G401 (cell line): Measurements from ENCODE around the gene AGPAT4. TPM values are rescaled to one million over a fixed set of nuclear protein-coding genes. Genes with fewer than 3 reads are reported as not detected.

Experiments used
- DNase-seq: peaks from one replicate; pipeline ENCODE4 v3.0.0-alpha.2; 2015; ENCODE audit warnings: low spot score
- in situ Hi-C: cut with HindIII; loops from 2 replicates; pipeline ENCODE4 v1.10.0; 2016; ENCODE audit warnings: low sequenced_read_pairs, mixed read lengths
- total RNA-seq: library from RNA; depleted of rRNA; stranded (reverse); fragments of >200 nt; shearing (Covaris generic); gene quantifications from 2 replicates; pipeline ENCODE4 v1.2.3, GENCODE V29; 2014

Gene AGPAT4
- total RNA-seq, 1 experiment from 2014 or later: 3.6 TPM

DNA sequence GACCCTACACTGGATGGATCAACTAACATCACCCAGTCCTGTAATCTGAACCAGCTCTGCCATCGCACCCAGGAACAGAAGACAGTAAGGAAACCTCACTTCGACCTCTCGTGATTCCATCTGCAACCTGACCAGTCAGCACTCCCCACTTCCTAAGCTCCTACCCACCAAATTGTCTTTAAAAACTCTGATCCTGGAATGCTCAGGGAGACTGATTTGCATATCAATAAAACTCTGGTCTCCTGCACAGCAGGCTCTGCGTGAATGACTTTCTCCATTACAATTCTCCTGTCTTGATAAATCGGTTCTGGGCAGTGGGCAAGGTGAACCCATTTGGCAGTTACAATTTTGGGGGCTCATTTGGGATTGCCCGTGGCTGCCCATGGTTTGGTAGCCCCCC lies 18.3 kb upstream of the AGPAT4 start:
- in situ Hi-C loops: no loop called here
- no peak for DNase-seq

DNA sequence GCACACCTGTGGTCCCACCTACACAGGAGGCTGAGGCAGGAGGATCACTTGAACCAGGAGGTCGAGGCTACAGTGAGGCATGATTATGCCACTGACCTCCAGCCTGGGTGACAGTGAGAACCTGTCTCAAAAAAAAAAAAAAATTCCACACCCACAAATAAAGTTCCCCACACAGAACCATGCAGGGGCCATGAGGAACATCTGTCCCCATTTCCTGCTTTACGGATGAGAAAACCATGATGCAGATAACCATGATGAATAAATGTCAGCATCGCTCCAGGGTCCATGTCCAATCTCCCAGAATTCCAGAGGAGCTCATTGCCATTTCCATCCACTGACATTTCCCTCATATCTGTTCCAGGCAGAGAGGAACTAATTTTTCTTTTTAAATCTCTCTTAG lies 16.9 kb upstream of the AGPAT4 start:
- in situ Hi-C loops: no loop called here
- no peak for DNase-seq

- in situ Hi-C loops: no loop called here
- no peak for DNase-seq
Observed at GRCh38 chr6:161284653-161285052, 10.8 kb upstream of the AGPAT4 start.

- in situ Hi-C loops: no loop called here
- DNase-seq: no peak
Observed at GRCh38 chr6:161281092-161281491, 7.2 kb upstream of the AGPAT4 start.

GRCh38 chr6:161279677-161280415 lies 6.0 kb upstream of the AGPAT4 start:
- DNase-seq: no peak
- in situ Hi-C loops: no loop called here

DNA sequence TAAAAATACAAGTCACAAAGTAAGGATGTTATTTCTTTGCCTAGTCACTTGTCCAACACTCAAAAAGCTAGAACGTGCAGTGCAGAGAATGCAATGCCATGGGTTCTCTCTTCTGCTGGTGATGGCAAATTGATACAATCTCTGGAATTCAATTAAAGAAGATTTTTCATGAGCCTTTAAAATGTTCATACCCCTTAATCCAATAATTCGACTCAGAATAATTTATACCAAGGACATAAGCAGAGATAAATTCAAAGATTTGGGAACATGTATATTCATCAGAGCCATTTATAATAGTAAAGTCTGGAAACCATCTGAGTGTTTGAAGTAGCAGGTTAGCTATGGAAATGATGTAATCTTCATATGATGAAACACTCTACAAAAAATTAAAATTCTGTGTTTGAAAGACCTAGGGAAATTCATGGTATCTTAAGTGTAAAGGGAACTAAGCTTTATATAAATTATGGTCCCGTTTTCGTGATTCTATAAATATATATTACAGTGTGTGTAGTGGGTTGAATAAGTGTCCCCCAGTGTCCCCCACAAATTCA lies 2.8 kb upstream of the AGPAT4 start:
- in situ Hi-C loops: no loop called here
- no peak for DNase-seq

DNA sequence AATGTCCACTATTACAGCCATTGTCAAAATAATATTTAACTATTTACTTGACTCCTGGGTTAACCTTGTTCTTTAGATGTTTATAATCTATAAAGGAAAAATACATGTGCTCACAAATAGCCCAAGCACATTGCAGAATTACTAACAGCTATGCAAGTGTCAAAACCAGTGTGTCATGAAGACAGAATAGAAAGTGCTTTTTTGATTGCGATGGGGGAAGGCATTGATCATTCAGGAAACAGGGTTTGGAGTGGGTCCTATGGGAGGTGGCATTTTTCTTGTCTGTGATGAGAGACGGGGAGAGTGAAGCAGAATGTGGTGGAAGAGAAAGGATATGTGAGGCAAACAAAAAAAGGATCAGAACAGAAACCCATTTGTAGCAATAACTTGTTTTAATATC lies 1.0 kb upstream of the AGPAT4 start:
- in situ Hi-C loops: no loop called here

DNA sequence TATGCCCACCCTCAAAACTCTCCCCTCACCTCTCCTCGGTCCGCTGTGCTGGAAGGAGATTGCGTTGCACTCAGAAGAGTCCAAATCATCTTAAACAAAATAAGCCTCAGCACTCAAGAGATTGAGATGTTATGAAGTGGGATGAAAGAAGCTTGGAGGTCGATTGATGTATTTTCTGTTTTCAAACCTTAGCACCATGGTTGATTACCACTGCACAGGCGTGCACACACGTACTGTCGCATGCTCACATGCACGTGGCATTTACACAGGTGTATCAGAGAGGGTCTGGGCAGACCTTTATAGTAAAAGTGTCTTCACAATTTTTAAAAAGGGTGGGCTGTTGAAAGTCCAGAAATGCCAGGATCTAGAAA lies 612 bp upstream of the AGPAT4 start:
- in situ Hi-C loops: no loop called here
- no peak for DNase-seq

More for the DNA sequence above, 1.0 kb upstream of the AGPAT4 start:
- DNase-seq: peak; percentile 7

DNA sequence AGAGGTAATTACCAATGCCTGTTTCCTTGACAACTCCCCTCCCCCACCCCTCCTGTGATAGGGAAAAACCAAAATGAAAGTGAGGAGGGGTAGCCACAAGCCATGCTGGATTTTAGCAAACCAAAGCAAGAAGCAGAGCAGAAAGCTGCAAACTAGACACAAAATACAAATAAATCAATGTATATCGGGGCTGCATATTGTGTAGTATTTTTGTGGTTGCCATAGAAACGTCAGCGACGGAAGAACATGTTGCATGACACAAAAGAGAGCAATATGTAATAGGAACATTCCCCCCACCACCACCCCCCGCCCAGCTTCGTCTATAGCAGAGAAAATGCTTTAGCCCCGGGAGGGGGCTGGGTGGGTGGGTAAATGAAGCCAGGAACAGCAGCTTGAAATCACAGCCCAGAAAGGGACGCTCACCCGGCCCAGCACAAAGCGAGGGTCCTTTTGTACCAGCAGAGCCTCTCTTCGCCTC lies 548 bp downstream of the AGPAT4 start:
- peak; percentile 74 for DNase-seq
- in situ Hi-C loops: no loop called here

DNA sequence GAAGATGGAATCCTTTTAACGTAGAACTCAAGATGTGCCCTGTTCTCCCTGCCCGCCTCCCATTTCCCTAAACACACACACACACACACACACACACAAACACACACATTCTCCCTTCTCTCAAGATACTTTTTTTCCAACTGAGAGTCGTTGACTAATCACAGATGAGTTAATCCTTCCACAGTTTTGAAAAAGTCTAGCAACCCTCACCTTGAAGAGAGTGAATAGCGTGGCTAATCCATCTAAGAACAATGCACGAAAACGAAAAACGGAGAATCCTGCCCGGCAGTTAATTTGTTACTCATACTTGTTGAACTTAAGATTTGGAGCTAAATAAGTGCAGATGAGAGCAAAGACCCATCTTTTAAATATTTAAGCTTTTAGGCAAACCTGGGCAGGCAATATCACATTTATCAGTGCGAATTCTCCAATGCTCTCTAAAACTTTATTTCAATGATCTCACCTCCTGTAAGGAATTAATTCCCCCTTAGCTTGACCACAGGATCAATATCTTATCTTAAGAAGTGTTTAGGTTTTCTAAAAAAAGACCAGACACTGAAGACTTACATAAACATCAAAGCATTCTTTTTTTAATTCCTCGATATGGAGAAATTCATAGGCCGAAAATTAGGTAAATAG lies 1.1 kb downstream of the AGPAT4 start:
- DNase-seq: peak; percentile 54
- in situ Hi-C loops: no loop called here

GRCh38 chr6:161271343-161272030 lies 2.4 kb downstream of the AGPAT4 start:
- peak; percentile 24 for DNase-seq
- in situ Hi-C loops: no loop called here

- DNase-seq: no peak
- in situ Hi-C loops: no loop called here
Observed at GRCh38 chr6:161270116-161270515, 3.7 kb downstream of the AGPAT4 start.

DNA sequence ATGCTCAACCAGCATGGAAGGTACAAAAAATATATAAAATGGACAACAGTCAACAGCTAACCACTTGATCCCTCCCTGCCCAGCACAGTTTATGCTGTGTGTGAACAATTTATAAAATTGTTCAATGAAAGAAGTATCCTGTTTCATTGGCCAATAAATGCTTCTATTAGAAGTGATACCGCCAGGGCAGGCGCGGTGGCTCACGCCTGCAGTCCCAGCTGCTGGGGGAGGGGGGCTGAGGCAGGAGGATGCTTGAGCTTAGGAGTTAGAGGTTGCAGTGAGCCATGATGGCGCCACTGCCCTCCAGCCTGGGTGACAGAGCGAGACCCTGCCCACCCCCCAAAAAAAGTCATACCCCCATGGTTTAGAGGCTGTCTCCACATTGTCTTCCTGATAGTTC lies 4.6 kb downstream of the AGPAT4 start:
- in situ Hi-C loops: no loop called here
- DNase-seq: no peak

DNA sequence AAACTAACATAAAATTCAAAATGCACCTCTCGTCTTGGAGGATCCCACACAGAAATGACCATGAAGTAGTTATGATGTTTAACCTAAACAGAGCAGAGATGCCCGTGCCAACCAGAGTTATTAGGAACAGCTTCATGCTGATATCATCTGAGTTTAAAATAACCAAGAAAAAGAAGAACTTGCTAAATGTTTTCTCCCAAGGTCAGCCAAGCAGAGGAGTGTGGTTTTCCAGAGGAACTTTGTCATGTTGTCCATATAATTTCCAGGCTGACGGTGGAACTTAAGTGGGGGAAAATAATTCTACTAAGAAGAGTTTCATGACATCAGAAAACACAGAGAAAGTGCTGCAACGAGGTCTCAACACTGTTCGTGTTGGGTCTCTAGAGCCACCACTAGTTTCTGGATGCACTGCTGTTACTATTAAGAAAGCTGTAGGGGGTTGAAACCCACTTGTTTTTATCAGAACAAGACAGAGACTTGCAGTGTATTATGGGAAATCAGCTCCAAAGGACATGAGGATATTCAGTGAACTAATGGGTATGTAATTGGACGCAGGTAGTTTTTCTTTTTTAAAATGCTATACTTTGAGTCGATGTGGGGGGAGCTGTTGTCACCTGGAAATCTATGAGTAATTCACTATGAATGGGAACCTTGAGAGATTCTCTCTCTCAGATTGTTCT lies 5.2 kb downstream of the AGPAT4 start:
- DNase-seq: no peak
- in situ Hi-C loops: no loop called here

DNA sequence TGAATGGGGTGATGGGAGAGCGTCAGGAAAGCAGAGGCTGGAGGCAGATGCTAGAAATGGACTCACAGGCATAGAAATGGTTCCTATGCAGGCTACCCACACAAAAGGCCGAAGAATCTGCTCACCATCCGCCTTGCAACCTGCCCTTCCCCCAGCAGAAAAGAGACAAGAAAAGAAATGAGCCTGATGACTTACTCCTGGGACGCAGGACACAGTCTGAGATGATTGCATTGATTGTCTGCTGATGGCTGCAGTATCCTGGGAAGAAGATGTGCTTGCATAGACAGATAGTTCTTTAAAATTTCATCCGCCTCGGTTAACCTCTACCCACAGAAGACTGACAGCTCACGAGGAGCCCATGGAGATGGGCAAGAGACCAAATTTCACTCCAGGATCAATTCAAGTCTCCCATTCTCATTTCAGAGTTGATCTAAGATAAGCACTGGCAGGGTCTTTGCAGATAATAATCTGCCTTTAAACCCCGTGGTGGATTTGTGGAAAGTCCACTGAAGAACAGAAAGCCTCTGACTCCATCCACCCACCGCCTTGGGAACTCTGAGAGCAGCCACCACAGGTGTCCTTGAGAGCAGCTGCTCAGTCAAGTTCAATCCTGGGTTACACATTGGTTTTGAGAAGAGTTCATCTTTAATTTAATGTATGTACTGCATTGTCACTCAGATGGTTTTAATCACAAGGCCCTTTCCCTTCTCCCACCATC lies 7.2 kb downstream of the AGPAT4 start:
- DNase-seq: no peak
- in situ Hi-C loops: no loop called here

- DNase-seq: no peak
- in situ Hi-C loops: no loop called here
Observed at GRCh38 chr6:161265975-161266374, 7.9 kb downstream of the AGPAT4 start.

GRCh38 chr6:161265554-161265953 lies 8.3 kb downstream of the AGPAT4 start:
- no peak for DNase-seq
- in situ Hi-C loops: no loop called here

DNA sequence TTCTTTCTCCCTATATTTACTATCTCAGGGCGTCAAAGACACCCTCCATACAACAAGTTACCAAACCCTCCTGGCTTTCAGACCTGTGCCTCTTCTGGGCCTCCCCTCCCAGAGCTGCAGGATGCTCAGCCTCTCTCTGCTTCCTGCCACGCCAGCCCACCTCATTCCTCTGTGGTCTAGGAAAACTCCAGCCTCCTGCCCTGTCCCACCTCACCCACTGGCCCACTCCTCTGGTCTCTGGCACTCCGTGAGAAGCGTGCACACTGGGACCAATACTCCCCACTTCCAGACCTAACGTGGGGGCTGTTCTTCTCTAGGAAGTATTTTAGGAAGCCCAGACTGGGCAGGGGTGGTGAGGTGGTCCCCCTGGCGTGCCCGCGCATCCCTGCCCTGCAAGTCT lies 9.7 kb downstream of the AGPAT4 start:
- no peak for DNase-seq
- in situ Hi-C loops: no loop called here

- DNase-seq: no peak
- in situ Hi-C loops: no loop called here
Observed at GRCh38 chr6:161261816-161262215, 12.0 kb downstream of the AGPAT4 start.
